GM23338 (cell line): ENCODE data around the gene CYP19A1. TPM values are rescaled to one million over a fixed set of nuclear protein-coding genes. Genes with fewer than 3 reads are reported as not detected.

Experiments used
- ATAC-seq: fragments of 200-7000 bp; cut with Tn5 transposase; 3 replicates; pipeline ENCODE4 v1.9.1; 2020
- DNase-seq: peaks from one replicate; pipeline ENCODE4 v3.0.0-alpha.2; 2015; ENCODE audit warnings: low spot score
- H2AFZ ChIP-seq: fragments of 200-600 bp; sonication (generic); 2 replicates; pipeline ENCODE4 v1.8.0; 2016; ENCODE audit warnings: antibody characterized with exemption, mild to moderate bottlenecking, moderate library complexity
- H3F3A ChIP-seq: fragments of 200-600 bp; sonication (generic); replicated peaks from 2 replicates; pipeline ENCODE4 v1.8.0; 2017; ENCODE audit warnings: antibody characterized with exemption, mixed run types, low read depth
- H3K27ac ChIP-seq: fragments of 200-600 bp; sonication (generic); 2 replicates; pipeline ENCODE4 v1.6.1; 2016; ENCODE audit warnings: low read depth
- H3K27me3 ChIP-seq: fragments of 200-600 bp; sonication (generic); 2 replicates; pipeline ENCODE4 v1.8.0; 2016; ENCODE audit warnings: mild to moderate bottlenecking, mixed run types, moderate library complexity; ENCODE audit not compliant: insufficient read depth
- H3K36me3 ChIP-seq: fragments of 200-600 bp; sonication (generic); 2 replicates; pipeline ENCODE4 v1.8.0; 2016; ENCODE audit warnings: mild to moderate bottlenecking; ENCODE audit not compliant: insufficient read depth
- H3K4me1 ChIP-seq: fragments of 200-600 bp; sonication (generic); 2 replicates; pipeline ENCODE4 v1.8.0; 2016; ENCODE audit warnings: mild to moderate bottlenecking, moderate library complexity; ENCODE audit not compliant: insufficient read depth
- H3K4me2 ChIP-seq: fragments of 200-600 bp; sonication (generic); 2 replicates; pipeline ENCODE4 v1.7.1; 2017; ENCODE audit warnings: mixed run types
- H3K4me3 ChIP-seq: fragments of 200-600 bp; sonication (generic); 2 replicates; pipeline ENCODE4 v1.6.1; 2016; ENCODE audit warnings: mixed run types
- H3K79me2 ChIP-seq: fragments of 200-600 bp; sonication (generic); replicated peaks from 2 replicates; pipeline ENCODE4 v1.8.0; 2017; ENCODE audit warnings: mild to moderate bottlenecking; ENCODE audit not compliant: insufficient read depth
- H3K9me2 ChIP-seq: fragments of 200-600 bp; sonication (generic); 2 replicates; pipeline ENCODE4 v1.8.0; 2017; ENCODE audit not compliant: insufficient read depth
- H4K20me1 ChIP-seq: fragments of 200-600 bp; sonication (generic); replicated peaks from 2 replicates; pipeline ENCODE4 v1.8.0; 2017; ENCODE audit warnings: mild to moderate bottlenecking; ENCODE audit not compliant: insufficient read depth
- H3K27ac Mint-ChIP-seq: 2 replicates; pipeline ENCODE4 v1.8.0; 2020; ENCODE audit warnings: inconsistent platforms, mild to moderate bottlenecking, moderate library complexity, mixed read lengths
- H3K27me3 Mint-ChIP-seq: 3 replicates; pipeline ENCODE4 v1.8.0; 2022; ENCODE audit warnings: low read depth, mild to moderate bottlenecking, moderate library complexity, mixed read lengths, inconsistent platforms; ENCODE audit not compliant: insufficient read depth, poor library complexity
- H3K36me3 Mint-ChIP-seq: 3 replicates; pipeline ENCODE4 v1.8.0; 2021; ENCODE audit warnings: low read depth, mild to moderate bottlenecking, inconsistent platforms, moderate library complexity, mixed read lengths
- H3K4me1 Mint-ChIP-seq: 3 replicates; pipeline ENCODE4 v1.8.0; 2020; ENCODE audit warnings: mild to moderate bottlenecking, inconsistent platforms, mixed read lengths
- H3K4me3 Mint-ChIP-seq: 3 replicates; pipeline ENCODE4 v1.8.0; 2021; ENCODE audit warnings: moderate library complexity, mild to moderate bottlenecking, inconsistent platforms, mixed read lengths
- H3K9me3 Mint-ChIP-seq: 3 replicates; pipeline ENCODE4 v1.8.0; 2020; ENCODE audit warnings: moderate library complexity, mild to moderate bottlenecking, inconsistent platforms, mixed read lengths
- CREB1 ChIP-seq: fragments of 250-450 bp; sonication (Bioruptor Pico); IDR thresholded peaks from 2 replicates; pipeline ENCODE4 v1.5.0; 2020; ENCODE audit warnings: low read depth, mild to moderate bottlenecking, moderate library complexity
- CTCF ChIP-seq, 2 experiments: fragments of 200-600 bp in 1 of 2; sonication (generic) in 1 of 2; conservative IDR thresholded peaks; 2 replicates each; pipeline versions ENCODE4 v1.5.1 to v1.6.1; 2016 to 2017; ENCODE audit warnings: antibody characterized with exemption in 2 of 2, low read depth in 2 of 2, mild to moderate bottlenecking in 2 of 2, moderate library complexity in 1 of 2
- ETS1 ChIP-seq: IDR thresholded peaks from 2 replicates; pipeline ENCODE4 v1.6.1; 2016; ENCODE audit warnings: antibody characterized with exemption
- EZH2phosphoT487 ChIP-seq: fragments of 200-600 bp; sonication (generic); IDR thresholded peaks from one replicate; pipeline ENCODE4 v1.8.1; 2018; ENCODE audit warnings: antibody characterized with exemption; ENCODE audit not compliant: unreplicated experiment
- JUNB ChIP-seq: IDR thresholded peaks from one replicate; pipeline ENCODE4 v1.6.1; 2016; ENCODE audit warnings: antibody characterized with exemption; ENCODE audit not compliant: unreplicated experiment
- NANOG ChIP-seq: IDR thresholded peaks from 2 replicates; pipeline ENCODE4 v1.6.1; 2016; ENCODE audit warnings: antibody characterized with exemption, borderline replicate concordance
- POLR2AphosphoS5 ChIP-seq: IDR thresholded peaks from 2 replicates; pipeline ENCODE4 v1.6.1; 2016; ENCODE audit warnings: antibody characterized with exemption, low read depth
- REST ChIP-seq: IDR thresholded peaks from one replicate; pipeline ENCODE4 v1.6.1; 2018; ENCODE audit warnings: antibody characterized with exemption; ENCODE audit not compliant: unreplicated experiment
- STAT1 ChIP-seq: IDR thresholded peaks from one replicate; pipeline ENCODE4 v1.6.1; 2016; ENCODE audit warnings: antibody characterized with exemption; ENCODE audit not compliant: unreplicated experiment
- ZNF114 ChIP-seq: fragments of 250-450 bp; sonication (Bioruptor Pico); IDR thresholded peaks from 2 replicates; pipeline ENCODE4 v1.5.0; 2020; ENCODE audit warnings: mild to moderate bottlenecking, moderate library complexity
- ZNF331 ChIP-seq: fragments of 250-450 bp; sonication (Bioruptor Pico); IDR thresholded peaks from 2 replicates; pipeline ENCODE4 v1.5.0; 2020; ENCODE audit warnings: low read depth, mild to moderate bottlenecking, moderate library complexity
- polyA plus RNA-seq: library from polyadenylated mRNA; unstranded; fragments of >200 nt; fragmentation: Nextera tagmentation; extraction: Ambion mirVana; gene quantifications from 2 replicates; pipeline ENCODE4 v1.2.1, GENCODE V29; 2016
- total RNA-seq: library from RNA; depleted of rRNA; stranded (reverse); fragments of >200 nt; shearing (Covaris generic); gene quantifications from 2 replicates; pipeline ENCODE4 v1.2.3, GENCODE V29; 2014

The CYP19A1 gene
- total and polyA plus RNA-seq, 2 experiments from 2014 or later: 0.42 TPM; not detected in 1

- ATAC-seq (no peak), DNase-seq (no peak)
- Histone ChIP-seq H2AFZ (no peak overlapping the region), H3K4me3 (no peak overlapping the region), H3K9me2 (no peaks in the 10 kb centered on the region; the same call in 1 of the 2 replicates), H4K20me1 (no peaks in the 10 kb centered on the region), H3K27ac (no peak overlapping the region), H3K36me3 (no peaks in the 10 kb centered on the region), H3F3A (no peaks in the 10 kb centered on the region), H3K27me3 (no peaks in the 10 kb centered on the region), H3K79me2 (no peaks in the 10 kb centered on the region), H3K4me2 (no peak overlapping the region), H3K4me1 (no peaks in the 10 kb centered on the region)
- Mint-ChIP-seq H3K4me1 (no peaks in the 10 kb centered on the region), H3K36me3 (no peaks in the 10 kb centered on the region), H3K27ac (no peak overlapping the region), H3K9me3 (no peaks in the 10 kb centered on the region), H3K27me3 (peaks cover 6% of the 10 kb centered on the region), H3K4me3 (no peak overlapping the region)
- no peak for TF ChIP-seq JUNB
- TF ChIP-seq STAT1: no peak
- no peak for TF ChIP-seq NANOG
- TF ChIP-seq REST: no peak
- no peak for TF ChIP-seq POLR2AphosphoS5
- no peak for TF ChIP-seq CREB1 (CRISPR knock-in tag)
Measured at GRCh38 chr15:51332206-51333147, 5.9 kb downstream of the CYP19A1 start.

GRCh38 chr15:51331141-51331540 lies 7.3 kb downstream of the CYP19A1 start:
- H3K4me3 Mint-ChIP-seq: no peak overlapping the region
- Histone ChIP-seq H3K9me2 (no peaks in the 10 kb centered on the region; the same call in 1 of the 2 replicates), H3K4me3 (no peak overlapping the region), H3K4me1 (no peaks in the 10 kb centered on the region), H3K36me3 (no peaks in the 10 kb centered on the region), H3K27me3 (no peaks in the 10 kb centered on the region), H3K79me2 (no peaks in the 10 kb centered on the region), H3F3A (no peaks in the 10 kb centered on the region), H3K4me2 (no peak overlapping the region), H3K27ac (no peak overlapping the region), H4K20me1 (no peaks in the 10 kb centered on the region), H2AFZ (no peak overlapping the region)
- H3K27me3 Mint-ChIP-seq: peaks cover 4% of the 10 kb centered on the region
- no peaks in the 10 kb centered on the region for H3K4me1 Mint-ChIP-seq
- H3K36me3 Mint-ChIP-seq: no peaks in the 10 kb centered on the region
- H3K9me3 Mint-ChIP-seq: no peaks in the 10 kb centered on the region
- ATAC-seq (no peak), DNase-seq (no peak)
- no peak overlapping the region for H3K27ac Mint-ChIP-seq
- TF ChIP-seq REST: no peak
- TF ChIP-seq CTCF (conservative IDR thresholded peaks at IDR 0.05; ENCODE audit: low read depth in 2 of 2): no peak
- no peak for TF ChIP-seq CREB1 (CRISPR knock-in tag)
- no peak for TF ChIP-seq ETS1
- TF ChIP-seq POLR2AphosphoS5: no peak
- no peak for TF ChIP-seq JUNB
- TF ChIP-seq ZNF331: no peak
- TF ChIP-seq EZH2phosphoT487: no peak
- no peak for TF ChIP-seq ZNF114 (CRISPR knock-in tag)
